ENCODE results near the gene CALML3. TPM values are rescaled to one million over a fixed set of nuclear protein-coding genes. Genes with fewer than 3 reads are reported as not detected.

Gene CALML3
- total RNA-seq, 1 experiment from 2014 or later, result not detected

DNA sequence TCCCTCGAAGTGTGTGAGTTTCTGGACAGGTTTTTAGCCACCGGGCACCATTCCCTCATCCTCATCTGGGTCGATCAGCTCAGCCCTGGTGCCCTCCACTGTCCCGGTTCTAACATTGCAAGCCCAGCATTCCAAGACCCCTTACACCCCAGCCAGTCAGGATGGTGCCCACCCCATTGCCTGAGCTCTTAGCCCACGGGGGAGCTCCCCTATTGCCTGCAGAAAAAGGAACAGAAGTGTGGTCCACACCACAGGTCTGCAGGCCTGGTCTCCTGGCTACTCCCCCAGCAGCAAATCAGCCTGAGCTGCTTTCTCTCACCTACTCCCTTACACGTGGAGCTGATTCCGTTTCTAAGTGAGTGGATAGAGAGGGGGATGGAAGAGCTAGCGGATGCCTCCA is 30.1 kb upstream of the CALML3 start:
- no peak overlapping the region for H3K56ac ChIP-seq (ENCODE audit: insufficient read length, low read depth, low read length)
- Mint-ChIP-seq H3K36me3 (ENCODE audit: insufficient read depth in 1 of 3, low read depth in 3 of 3) (peaks cover 3 to 11% (median 5%) of the 10 kb centered on the region in 3 experiments; a peak in 6 of 7 replicates), H3K27me3 (ENCODE audit: low read depth) (peaks cover 2% of the 10 kb centered on the region; the same call in 1 of the 2 replicates), H3K4me3 (no peak overlapping the region), H3K9me3 (peaks cover 9 to 11% of the 10 kb centered on the region in 2 experiments), H3K4me1 (peaks cover under 1 to 7% of the 10 kb centered on the region in 2 experiments; a peak in 2 of 4 replicates), H3K27ac (no peak overlapping the region)
- no peaks in the 10 kb centered on the region for H3K79me2 ChIP-seq (ENCODE audit: insufficient read depth, low read length)
- no peaks in the 10 kb centered on the region for H3K79me1 ChIP-seq (ENCODE audit: insufficient read depth, low read depth, low read length, poor library complexity, severe bottlenecking)
- H3K4ac ChIP-seq (ENCODE audit: low read depth, low read length), result no peak overlapping the region
- H2BK12ac ChIP-seq (ENCODE audit: insufficient read length, low read depth, low read length), result no peak overlapping the region
- H3K9ac ChIP-seq (ENCODE audit: extremely low read depth, insufficient read length, low read length), result no peak overlapping the region
- H3K4me2 ChIP-seq (ENCODE audit: insufficient read depth, insufficient read length, low read length), result no peak overlapping the region
- no peak overlapping the region for H3T11ph ChIP-seq (ENCODE audit: low read length)
- H3K4me1 ChIP-seq (ENCODE audit: insufficient read depth, low read length), result no peaks in the 10 kb centered on the region
- no CpG with 5 or more reads among the region's 8 CpGs for WGBS (ENCODE audit: extremely low coverage, insufficient read length, low lambda C conversion rate)
- no peak overlapping the region for H3K27ac ChIP-seq (ENCODE audit: insufficient read length, low read depth, low read length)
- H3K27me3 ChIP-seq (ENCODE audit: insufficient read depth, low read length), result no peaks in the 10 kb centered on the region
- H3K14ac ChIP-seq (ENCODE audit: insufficient read depth, low read length), result no peak overlapping the region
- no peak overlapping the region for H2BK20ac ChIP-seq (ENCODE audit: low read depth, low read length, poor library complexity, severe bottlenecking)
- no peak overlapping the region for H4K91ac ChIP-seq (ENCODE audit: insufficient read length, low read depth, low read length)
- H2BK5ac ChIP-seq (ENCODE audit: insufficient read length, low read length), result no peak overlapping the region
- no peak overlapping the region for H2BK120ac ChIP-seq (ENCODE audit: low read depth, low read length, poor library complexity, severe bottlenecking)
- no peak overlapping the region for H3K23ac ChIP-seq (ENCODE audit: insufficient read length, low read depth, low read length)
- no peak overlapping the region for H2AFZ ChIP-seq (ENCODE audit: low read length)
- no peak overlapping the region for H4K5ac ChIP-seq (ENCODE audit: insufficient read length, low read depth, low read length)
- no peak overlapping the region for H3K18ac ChIP-seq (ENCODE audit: insufficient read length, low read depth, low read length)
- no peaks in the 10 kb centered on the region for H3K23me2 ChIP-seq (ENCODE audit: insufficient read length, low read depth, low read length, poor library complexity, severe bottlenecking)
- DNase-seq, result no peak
- H4K8ac ChIP-seq (replicated peaks; ENCODE audit: insufficient read length, low read depth, low read length), result no peak overlapping the region
- no peak overlapping the region for H2BK15ac ChIP-seq (ENCODE audit: low read depth, low read length)
- H4K20me1 ChIP-seq (ENCODE audit: control insufficient read depth, insufficient read depth, insufficient read length), result no peaks in the 10 kb centered on the region
- H2AK5ac ChIP-seq (ENCODE audit: insufficient read length, low read length), result no peak overlapping the region
- H3K9me3 ChIP-seq (ENCODE audit: control insufficient read depth, low read depth, low read length), result peaks cover 6% of the 10 kb centered on the region
- no peak for TF ChIP-seq CTCF (conservative IDR thresholded peaks at IDR 0.05)

All from H9 (cell line).